Mesenchymal stem cell (in vitro differentiated cells and primary cell): ENCODE measurements around the gene RNASE8.
A peak's percentile ranks its signal among the peaks of the same experiment; 100 is the strongest.

ENCODE experiments used
- DNase-seq: peaks from one replicate; pipeline ENCODE4 v3.0.0-alpha.2; 2013
- H2AFZ ChIP-seq: one replicate; pipeline ENCODE4 v1.6.1; 2013; ENCODE audit warnings: low read depth, mild to moderate bottlenecking, control low read depth, inconsistent platforms, low read length, moderate library complexity
- H2AK5ac ChIP-seq: 2 replicates; pipeline ENCODE4 v1.6.1; 2013; ENCODE audit warnings: low read length, moderate library complexity, mild to moderate bottlenecking, inconsistent platforms; ENCODE audit not compliant: severe bottlenecking
- H2BK120ac ChIP-seq: one replicate; pipeline ENCODE4 v1.6.1; 2013; ENCODE audit warnings: low read depth, mild to moderate bottlenecking, inconsistent platforms, low read length, moderate library complexity
- H2BK12ac ChIP-seq, 2 experiments: one replicate each; pipeline ENCODE4 v1.6.1; 2013; ENCODE audit warnings: inconsistent platforms in 2 of 2, low read length in 2 of 2, mild to moderate bottlenecking in 2 of 2, moderate library complexity in 2 of 2, control low read depth in 1 of 2
- H2BK15ac ChIP-seq: one replicate; pipeline ENCODE4 v1.6.1; 2013; ENCODE audit warnings: mild to moderate bottlenecking, low read depth, inconsistent platforms; ENCODE audit not compliant: poor library complexity, severe bottlenecking
- H2BK5ac ChIP-seq: 2 replicates; pipeline ENCODE4 v1.6.1; 2013; ENCODE audit warnings: low read depth, mild to moderate bottlenecking, low read length, control low read depth, inconsistent platforms; ENCODE audit not compliant: poor library complexity, severe bottlenecking
- H3K14ac ChIP-seq, 2 experiments: one replicate each; pipeline ENCODE4 v1.6.1; 2013; ENCODE audit warnings: inconsistent platforms in 2 of 2, low read length in 2 of 2, control low read depth in 1 of 2, mild to moderate bottlenecking in 1 of 2, moderate library complexity in 1 of 2
- H3K18ac ChIP-seq, 2 experiments: one replicate each; pipeline ENCODE4 v1.6.1; 2013; ENCODE audit warnings: inconsistent platforms in 2 of 2, low read length in 2 of 2, control low read depth in 1 of 2, low read depth in 1 of 2, mild to moderate bottlenecking in 1 of 2
- H3K23ac ChIP-seq, 2 experiments: one replicate each; pipeline ENCODE4 v1.6.1; 2013; ENCODE audit warnings: inconsistent platforms in 2 of 2, low read length in 2 of 2, mild to moderate bottlenecking in 2 of 2, moderate library complexity in 2 of 2, control low read depth in 1 of 2
- H3K27ac ChIP-seq: 2 replicates; pipeline ENCODE4 v1.5.1; 2013; ENCODE audit warnings: mild to moderate bottlenecking, moderate library complexity, low read length, control low read depth, inconsistent platforms; ENCODE audit not compliant: poor library complexity, severe bottlenecking
- H3K27me3 ChIP-seq, 2 experiments: 2 replicates each; pipeline versions ENCODE4 v1.6.1 to v1.7.0; 2013; ENCODE audit warnings: low read length in 2 of 2, mild to moderate bottlenecking in 2 of 2, moderate library complexity in 2 of 2, control low read depth in 1 of 2, inconsistent platforms in 1 of 2; ENCODE audit not compliant: control insufficient read depth in 1 of 2, insufficient read depth in 1 of 2
- H3K36me3 ChIP-seq, 2 experiments: 2 replicates each; pipeline versions ENCODE4 v1.6.1 to v1.7.0; 2013; ENCODE audit warnings: low read length in 2 of 2, control low read depth in 1 of 2, inconsistent platforms in 1 of 2, low read depth in 1 of 2, mild to moderate bottlenecking in 1 of 2; ENCODE audit not compliant: insufficient read depth in 2 of 2, control insufficient read depth in 1 of 2
- H3K4ac ChIP-seq, 2 experiments: one replicate each; pipeline ENCODE4 v1.6.1; 2013; ENCODE audit warnings: inconsistent platforms in 2 of 2, low read length in 2 of 2, mild to moderate bottlenecking in 2 of 2, moderate library complexity in 2 of 2, control low read depth in 1 of 2, low read depth in 1 of 2
- H3K4me1 ChIP-seq: 2 replicates; pipeline ENCODE4 v1.6.1; 2013; ENCODE audit warnings: low read depth, low read length, control low read depth; ENCODE audit not compliant: control insufficient read depth, insufficient read depth
- H3K4me2 ChIP-seq: 2 replicates; pipeline ENCODE4 v1.6.1; 2013; ENCODE audit warnings: low read length, mild to moderate bottlenecking, inconsistent platforms; ENCODE audit not compliant: poor library complexity, severe bottlenecking
- H3K4me3 ChIP-seq, 2 experiments: 2 replicates each; pipeline versions ENCODE4 v1.5.1 to v1.7.0; 2013; ENCODE audit warnings: low read length in 2 of 2, mild to moderate bottlenecking in 2 of 2, control low read depth in 1 of 2, low read depth in 1 of 2; ENCODE audit not compliant: insufficient read depth in 1 of 2
- H3K79me1 ChIP-seq: replicated peaks from 2 replicates; pipeline ENCODE4 v1.6.1; 2013; ENCODE audit warnings: mild to moderate bottlenecking, control low read depth, low read length, inconsistent platforms; ENCODE audit not compliant: poor library complexity, severe bottlenecking
- H3K9ac ChIP-seq: 2 replicates; pipeline ENCODE4 v1.7.0; 2013; ENCODE audit warnings: mild to moderate bottlenecking, low read length, moderate library complexity
- H3K9me3 ChIP-seq: 2 replicates; pipeline ENCODE4 v1.7.0; 2013; ENCODE audit warnings: mild to moderate bottlenecking, low read length; ENCODE audit not compliant: control insufficient read depth
- H4K8ac ChIP-seq: one replicate; pipeline ENCODE4 v1.6.1; 2013; ENCODE audit warnings: inconsistent platforms, mild to moderate bottlenecking, low read length, moderate library complexity
- H4K91ac ChIP-seq: one replicate; pipeline ENCODE4 v1.6.1; 2013; ENCODE audit warnings: mild to moderate bottlenecking, low read length, inconsistent platforms
- WGBS: methylation state at CpG from one replicate; pipeline ENCODE4 v1.1.7; 2013; ENCODE audit warnings: mixed read lengths; 5-methylcytosine and 5-hydroxymethylcytosine counted together

The RNASE8 gene

GRCh38 chr14:21092273-21093011, 34.8 kb downstream of the RNASE8 start:
- no peak overlapping the region for H2BK15ac ChIP-seq
- H3K14ac ChIP-seq: no peak overlapping the region
- H2AK5ac ChIP-seq: peak overlapping the region; percentile 36
- H2BK12ac ChIP-seq: no peak overlapping the region
- H2BK120ac ChIP-seq: no peak overlapping the region
- peaks cover 24% of the 10 kb centered on the region for H3K4me1 ChIP-seq
- peaks cover 40 to 54% of the 10 kb centered on the region in 2 experiments for H3K36me3 ChIP-seq
- 51% methylated on average over 59 of the region's 59 CpGs for WGBS
- H3K18ac ChIP-seq: no peak overlapping the region
- no peak overlapping the region for H3K4me3 ChIP-seq
- no peak overlapping the region for H2BK5ac ChIP-seq
- peaks cover 21% of the 10 kb centered on the region for H3K79me1 ChIP-seq
- no peak overlapping the region for H3K4me2 ChIP-seq
- H3K9me3 ChIP-seq: no peaks in the 10 kb centered on the region
- H3K9ac ChIP-seq: no peak overlapping the region
- H3K27ac ChIP-seq: no peak overlapping the region
- peak overlapping the region; percentile 24 for H4K8ac ChIP-seq
- H3K27me3 ChIP-seq: no peaks in the 10 kb centered on the region
- peak; percentile 68 for DNase-seq
- H2AFZ ChIP-seq: no peak overlapping the region
- no peak overlapping the region for H3K23ac ChIP-seq
- peak overlapping the region; percentile 29 for H4K91ac ChIP-seq
- no peak overlapping the region for H3K4ac ChIP-seq

DNA sequence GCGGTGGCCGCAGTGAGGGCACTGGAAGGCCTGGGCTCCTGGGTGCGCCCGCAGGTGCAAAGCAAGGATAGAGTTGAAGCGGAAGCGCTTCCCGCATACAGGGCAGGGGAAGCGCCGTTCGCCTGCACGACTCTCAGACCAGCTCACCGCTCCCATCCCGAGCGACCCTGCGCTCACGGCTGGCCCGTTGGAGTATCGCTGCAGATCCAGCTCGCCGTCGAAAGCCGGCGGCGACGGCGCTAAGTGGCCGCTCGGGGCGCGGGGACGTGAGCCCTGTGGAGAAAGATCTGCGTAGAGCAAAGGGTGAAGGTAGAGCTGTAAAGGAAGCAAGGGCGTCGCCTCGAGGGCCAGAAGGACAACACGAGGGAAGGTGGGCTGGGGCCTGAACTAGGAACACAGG, 35.4 kb downstream of the RNASE8 start:
- Histone ChIP-seq H4K8ac (peak overlapping the region; percentile 24), H3K14ac (no peak overlapping the region), H4K91ac (no peak overlapping the region), H2AK5ac (peak overlapping the region; percentile 21), H3K36me3 (peaks cover 38 to 50% of the 10 kb centered on the region in 2 experiments), H2BK5ac (no peak overlapping the region), H2AFZ (no peak overlapping the region), H3K4ac (no peak overlapping the region), H2BK120ac (no peak overlapping the region), H2BK12ac (no peak overlapping the region), H3K27ac (peak overlapping the region; percentile 98), H3K9ac (no peak overlapping the region), H3K27me3 (no peaks in the 10 kb centered on the region), H3K18ac (no peak overlapping the region), H3K79me1 (peaks cover 21% of the 10 kb centered on the region), H3K4me3 (no peak overlapping the region), H3K23ac (no peak overlapping the region), H3K4me2 (no peak overlapping the region), H3K4me1 (peaks cover 25% of the 10 kb centered on the region), H2BK15ac (no peak overlapping the region), H3K9me3 (no peaks in the 10 kb centered on the region)
- 80% methylated on average over 36 of the region's 36 CpGs for WGBS
- no peak for DNase-seq

GRCh38 chr14:21093769-21094681, 36.4 kb downstream of the RNASE8 start:
- Histone ChIP-seq H3K79me1 (peaks cover 16% of the 10 kb centered on the region), H2AFZ (no peak overlapping the region), H2BK15ac (no peak overlapping the region), H3K36me3 (peaks cover 29 to 41% of the 10 kb centered on the region in 2 experiments), H3K9ac (no peak overlapping the region), H2BK12ac (no peak overlapping the region), H2AK5ac (peak overlapping the region; percentile 78), H3K14ac (no peak overlapping the region), H2BK120ac (no peak overlapping the region), H4K8ac (no peak overlapping the region), H3K27me3 (no peaks in the 10 kb centered on the region), H3K27ac (peak overlapping the region; percentile 98), H3K4me2 (peak overlapping the region; percentile 75), H3K4me3 (no peak overlapping the region), H2BK5ac (peak overlapping the region; percentile 74), H3K18ac (peak overlapping the region in 1 of 2 experiments; percentile 21), H3K4ac (no peak overlapping the region), H4K91ac (no peak overlapping the region), H3K9me3 (no peaks in the 10 kb centered on the region), H3K4me1 (peaks cover 25% of the 10 kb centered on the region), H3K23ac (no peak overlapping the region)
- 17% methylated on average over 7 of the region's 7 CpGs for WGBS
- peak; percentile 47 for DNase-seq
